ENCODE results near the gene SATB2. TPM values are rescaled to one million over a fixed set of nuclear protein-coding genes. Genes with fewer than 3 reads are reported as not detected.
A peak's percentile ranks its signal among the peaks of the same experiment; 100 is the strongest.

The SATB2 gene
- polyA plus RNA-seq, 1 of the 3 experiments (the other 2 are of a cell fraction), result 0.13 TPM

DNA sequence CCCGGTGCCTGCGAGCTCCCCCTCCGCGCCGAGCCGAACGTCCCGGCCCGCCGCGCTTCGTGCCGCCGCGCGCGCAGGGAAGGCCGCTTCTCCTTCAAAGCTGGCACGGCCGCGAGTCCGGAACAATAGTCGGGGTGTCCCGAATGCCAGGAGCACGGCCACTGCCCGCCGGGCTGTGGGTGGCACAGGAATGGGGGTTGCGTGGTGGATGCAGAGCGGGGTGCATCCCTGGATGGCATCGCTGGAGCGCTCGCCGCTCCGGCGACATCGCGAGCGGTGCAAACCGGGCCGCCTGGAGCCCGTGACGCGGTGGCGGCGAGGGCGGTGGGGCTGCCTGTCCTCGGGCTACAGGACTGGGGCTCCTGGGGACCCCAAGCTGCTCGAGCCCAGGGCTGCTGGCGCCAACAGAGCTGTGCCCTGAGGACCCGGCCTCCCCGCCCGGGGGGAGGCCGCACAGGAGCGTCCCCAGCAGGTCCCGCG is 1.1 kb upstream of the SATB2 start:
- H3K27ac ChIP-seq (ENCODE audit: low read depth in 2 of 2, low read length in 1 of 2), result no peak overlapping the region
- peak overlapping the region; percentile 94 for H2AFZ ChIP-seq (ENCODE audit: low read depth)
- ChIA-PET CTCF (interaction anchor here (1.2 kb wide), 1 partner anchor 12 kb away, joined by 3 read pairs; no protein-coding TSS in a partner anchor), POLR2A (no interaction called here)
- H3K9me2 ChIP-seq, result no peaks in the 10 kb centered on the region
- H3K36me3 ChIP-seq (replicated peaks in 1 of 2; ENCODE audit: control insufficient read depth in 1 of 2, insufficient read depth in 2 of 2, low read length in 1 of 2), result no peaks in the 10 kb centered on the region
- H3K4me1 ChIP-seq (ENCODE audit: control insufficient read depth in 1 of 2, insufficient read depth in 2 of 2, low read depth in 1 of 2, low read length in 1 of 2), result peaks cover 0 to 12% of the 10 kb centered on the region in 2 experiments; a peak in 1 of 4 replicates
- peaks cover 8% of the 10 kb centered on the region for H3F3A ChIP-seq (replicated peaks; ENCODE audit: insufficient read depth)
- peak overlapping the region; percentile 43; the same call in 1 of the 2 replicates for H3K9ac ChIP-seq
- TF ChIP-seq, protein P1, sequence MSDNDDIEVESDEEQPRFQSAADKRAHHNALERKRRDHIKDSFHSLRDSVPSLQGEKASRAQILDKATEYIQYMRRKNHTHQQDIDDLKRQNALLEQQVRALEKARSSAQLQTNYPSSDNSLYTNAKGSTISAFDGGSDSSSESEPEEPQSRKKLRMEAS (IDR thresholded peaks at IDR 0.05; ENCODE audit: low read depth), result no peak
- no peak for TF ChIP-seq NFIC (IDR thresholded peaks at IDR 0.05; ENCODE audit: borderline replicate concordance)
- no peak for TF ChIP-seq FOXM1 (IDR thresholded peaks at IDR 0.05; ENCODE audit: low read depth)
- TF ChIP-seq CHD2 (IDR thresholded peaks at IDR 0.05; ENCODE audit: low read length, partially characterized antibody), result no peak
- TF ChIP-seq TAF1 (IDR thresholded peaks at IDR 0.05; ENCODE audit: borderline replicate concordance, low read depth, low read length), result no peak
- TF ChIP-seq, protein P2, sequence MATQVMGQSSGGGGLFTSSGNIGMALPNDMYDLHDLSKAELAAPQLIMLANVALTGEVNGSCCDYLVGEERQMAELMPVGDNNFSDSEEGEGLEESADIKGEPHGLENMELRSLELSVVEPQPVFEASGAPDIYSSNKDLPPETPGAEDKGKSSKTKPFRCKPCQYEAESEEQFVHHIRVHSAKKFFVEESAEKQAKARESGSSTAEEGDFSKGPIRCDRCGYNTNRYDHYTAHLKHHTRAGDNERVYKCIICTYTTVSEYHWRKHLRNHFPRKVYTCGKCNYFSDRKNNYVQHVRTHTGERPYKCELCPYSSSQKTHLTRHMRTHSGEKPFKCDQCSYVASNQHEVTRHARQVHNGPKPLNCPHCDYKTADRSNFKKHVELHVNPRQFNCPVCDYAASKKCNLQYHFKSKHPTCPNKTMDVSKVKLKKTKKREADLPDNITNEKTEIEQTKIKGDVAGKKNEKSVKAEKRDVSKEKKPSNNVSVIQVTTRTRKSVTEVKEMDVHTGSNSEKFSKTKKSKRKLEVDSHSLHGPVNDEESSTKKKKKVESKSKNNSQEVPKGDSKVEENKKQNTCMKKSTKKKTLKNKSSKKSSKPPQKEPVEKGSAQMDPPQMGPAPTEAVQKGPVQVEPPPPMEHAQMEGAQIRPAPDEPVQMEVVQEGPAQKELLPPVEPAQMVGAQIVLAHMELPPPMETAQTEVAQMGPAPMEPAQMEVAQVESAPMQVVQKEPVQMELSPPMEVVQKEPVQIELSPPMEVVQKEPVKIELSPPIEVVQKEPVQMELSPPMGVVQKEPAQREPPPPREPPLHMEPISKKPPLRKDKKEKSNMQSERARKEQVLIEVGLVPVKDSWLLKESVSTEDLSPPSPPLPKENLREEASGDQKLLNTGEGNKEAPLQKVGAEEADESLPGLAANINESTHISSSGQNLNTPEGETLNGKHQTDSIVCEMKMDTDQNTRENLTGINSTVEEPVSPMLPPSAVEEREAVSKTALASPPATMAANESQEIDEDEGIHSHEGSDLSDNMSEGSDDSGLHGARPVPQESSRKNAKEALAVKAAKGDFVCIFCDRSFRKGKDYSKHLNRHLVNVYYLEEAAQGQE (IDR thresholded peaks at IDR 0.05; ENCODE audit: low read depth, low read length), result no peak
- no peak for TF ChIP-seq FOXJ3 (CRISPR knock-in tag; IDR thresholded peaks at IDR 0.05)
- no peak for TF ChIP-seq RXRA (IDR thresholded peaks at IDR 0.05; ENCODE audit: borderline replicate concordance, low read depth)
- no peak for TF ChIP-seq FOSL2 (IDR thresholded peaks at IDR 0.05; ENCODE audit: borderline replicate concordance, low read depth)
- no peak for TF ChIP-seq ELF1 (IDR thresholded peaks at IDR 0.05)
- TF ChIP-seq, protein P3, sequence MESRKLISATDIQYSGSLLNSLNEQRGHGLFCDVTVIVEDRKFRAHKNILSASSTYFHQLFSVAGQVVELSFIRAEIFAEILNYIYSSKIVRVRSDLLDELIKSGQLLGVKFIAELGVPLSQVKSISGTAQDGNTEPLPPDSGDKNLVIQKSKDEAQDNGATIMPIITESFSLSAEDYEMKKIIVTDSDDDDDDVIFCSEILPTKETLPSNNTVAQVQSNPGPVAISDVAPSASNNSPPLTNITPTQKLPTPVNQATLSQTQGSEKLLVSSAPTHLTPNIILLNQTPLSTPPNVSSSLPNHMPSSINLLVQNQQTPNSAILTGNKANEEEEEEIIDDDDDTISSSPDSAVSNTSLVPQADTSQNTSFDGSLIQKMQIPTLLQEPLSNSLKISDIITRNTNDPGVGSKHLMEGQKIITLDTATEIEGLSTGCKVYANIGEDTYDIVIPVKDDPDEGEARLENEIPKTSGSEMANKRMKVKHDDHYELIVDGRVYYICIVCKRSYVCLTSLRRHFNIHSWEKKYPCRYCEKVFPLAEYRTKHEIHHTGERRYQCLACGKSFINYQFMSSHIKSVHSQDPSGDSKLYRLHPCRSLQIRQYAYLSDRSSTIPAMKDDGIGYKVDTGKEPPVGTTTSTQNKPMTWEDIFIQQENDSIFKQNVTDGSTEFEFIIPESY (IDR thresholded peaks at IDR 0.05; ENCODE audit: borderline replicate concordance, low read depth), result no peak
- no peak for TF ChIP-seq MEF2A (IDR thresholded peaks at IDR 0.05; ENCODE audit: borderline replicate concordance, low read depth)
- TF ChIP-seq RFX5 (IDR thresholded peaks at IDR 0.05; ENCODE audit: low read length), result no peak
- TF ChIP-seq TCF12 (IDR thresholded peaks at IDR 0.05), result no peak
- TF ChIP-seq SIN3A (IDR thresholded peaks at IDR 0.05; ENCODE audit: borderline replicate concordance, low read depth, low read length), result no peak
- no peak for TF ChIP-seq RCOR1 (IDR thresholded peaks at IDR 0.05; ENCODE audit: low read length)
- peaks cover 80% of the 10 kb centered on the region for H3K27me3 ChIP-seq (ENCODE audit: insufficient read depth)
- no peaks in the 10 kb centered on the region for H3K9me3 ChIP-seq
- peak; percentile 66 for DNase-seq
- peak overlapping the region; percentile 93 for H3K4me2 ChIP-seq
- peak overlapping the region; percentile 65 to 87 for H3K4me3 ChIP-seq (ENCODE audit: low read depth in 2 of 2, low read length in 1 of 2)
- H4K20me1 ChIP-seq (ENCODE audit: insufficient read depth), result no peaks in the 10 kb centered on the region
- no peaks in the 10 kb centered on the region for H3K79me2 ChIP-seq (ENCODE audit: insufficient read depth)
- WGBS (ENCODE audit: low lambda C conversion rate), result no CpG with 5 or more reads among the region's 56 CpGs
